Fibroblast of skin of right biceps (primary cell): ENCODE data around the gene SLC1A1.

ENCODE experiments used
- DNase-seq: peaks from one replicate; pipeline ENCODE4 v3.0.0-alpha.2; 2013

Gene SLC1A1

GRCh38 chr9:4622016-4622415 is 131.7 kb downstream of the SLC1A1 start:
- no peak for DNase-seq

DNA sequence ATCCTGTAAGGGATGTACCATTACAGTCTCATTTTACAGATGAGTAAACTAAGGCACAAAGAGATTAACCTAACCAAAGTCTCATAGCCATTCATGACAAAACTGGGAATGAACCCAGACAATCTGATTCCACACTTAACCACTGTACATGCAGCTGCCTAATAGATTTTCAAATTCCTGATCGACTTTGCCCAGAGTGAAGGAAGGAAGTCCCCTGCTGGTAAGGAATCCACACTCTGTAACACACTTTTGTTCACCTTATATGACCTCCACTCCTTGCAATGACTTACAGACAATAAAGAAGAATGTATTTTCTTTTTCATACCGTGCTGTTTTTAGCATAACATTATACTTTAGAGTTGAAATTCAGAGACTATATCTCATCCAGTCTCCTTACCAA is 140.6 kb downstream of the SLC1A1 start:
- peak; percentile 9 for DNase-seq
